Embryonic facial prominence (tissue), 1 donor: ENCODE data around the gene CPNE5.

Source experiments
- DNase-seq: peaks from one replicate; pipeline ENCODE4 v3.0.0-alpha.2; 2016; ENCODE audit errors: extremely low spot score

Gene CPNE5

DNA sequence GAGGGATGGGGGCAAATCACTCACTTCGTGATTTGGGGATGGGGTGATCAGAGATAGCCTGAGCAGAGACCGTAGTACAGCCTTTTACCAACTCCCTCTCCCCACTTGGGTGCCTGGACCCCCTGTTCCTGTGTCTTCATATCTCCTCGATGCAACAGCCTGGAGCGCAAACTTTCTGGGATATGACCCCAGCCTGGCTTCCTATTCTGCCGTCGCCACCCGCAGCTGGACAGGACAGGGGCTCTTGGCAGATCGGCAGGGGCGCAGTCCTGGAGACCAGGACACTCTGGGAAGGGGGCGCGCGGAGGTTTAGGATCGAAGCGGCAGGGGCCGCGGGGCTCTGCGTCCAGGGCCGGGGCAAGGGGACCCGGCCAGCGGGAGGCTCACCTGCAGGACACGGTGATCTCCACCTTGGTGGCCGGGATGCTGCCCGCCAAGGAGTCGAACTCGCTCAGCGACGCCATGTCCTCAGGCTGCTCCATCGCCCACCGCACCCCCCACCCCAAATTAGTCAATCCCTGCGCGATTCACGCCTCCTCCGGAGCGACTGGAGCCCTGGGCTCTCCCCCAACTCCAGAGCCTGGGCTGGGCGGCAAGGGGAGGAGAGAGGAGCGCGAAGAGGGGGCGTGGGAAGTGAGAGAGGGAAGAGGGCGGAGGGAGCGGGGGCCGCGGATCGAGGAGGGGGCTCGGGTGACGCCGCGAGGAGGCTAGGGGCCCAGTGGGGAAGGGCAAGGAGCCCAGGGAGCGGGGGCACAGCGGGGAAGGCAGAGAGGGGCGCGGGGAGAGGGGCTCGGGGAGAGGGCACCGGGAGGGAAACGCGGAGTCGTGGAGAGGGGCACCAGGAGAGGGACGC is at the start of gene CPNE5:
TSS of gene CPNE5 (minus strand) at position 549 of the 853 bp plus-strand sequence. CDS start at position 482, 67 bp downstream.
- DNase-seq = peak; percentile 28

DNA sequence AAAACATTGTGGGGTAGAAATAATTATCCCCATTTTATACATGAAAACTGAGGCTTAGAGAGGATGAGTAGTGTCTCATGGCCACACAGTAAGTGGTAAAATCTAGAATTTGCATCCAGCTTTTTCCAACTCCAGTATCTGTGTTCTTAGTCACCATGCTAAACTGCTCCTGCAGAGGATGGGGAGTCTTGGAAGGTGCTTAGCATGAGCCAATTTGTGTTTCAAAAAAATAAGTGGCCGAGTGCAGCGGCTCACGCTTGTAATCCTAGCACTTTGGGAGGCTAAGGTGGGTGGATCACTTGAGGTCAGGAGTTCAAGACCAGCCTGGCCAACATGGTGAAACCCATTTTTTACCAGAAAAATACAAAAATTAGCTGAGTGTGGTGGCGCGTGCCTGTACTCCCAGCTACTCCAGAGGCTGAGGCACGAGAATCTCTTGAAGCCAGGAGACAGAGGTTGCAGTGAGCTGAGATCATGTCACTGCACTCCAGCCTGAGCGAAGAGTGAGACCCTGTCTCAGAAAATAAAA is 48.9 kb upstream of the CPNE5 start:
- no peak for DNase-seq

DNA sequence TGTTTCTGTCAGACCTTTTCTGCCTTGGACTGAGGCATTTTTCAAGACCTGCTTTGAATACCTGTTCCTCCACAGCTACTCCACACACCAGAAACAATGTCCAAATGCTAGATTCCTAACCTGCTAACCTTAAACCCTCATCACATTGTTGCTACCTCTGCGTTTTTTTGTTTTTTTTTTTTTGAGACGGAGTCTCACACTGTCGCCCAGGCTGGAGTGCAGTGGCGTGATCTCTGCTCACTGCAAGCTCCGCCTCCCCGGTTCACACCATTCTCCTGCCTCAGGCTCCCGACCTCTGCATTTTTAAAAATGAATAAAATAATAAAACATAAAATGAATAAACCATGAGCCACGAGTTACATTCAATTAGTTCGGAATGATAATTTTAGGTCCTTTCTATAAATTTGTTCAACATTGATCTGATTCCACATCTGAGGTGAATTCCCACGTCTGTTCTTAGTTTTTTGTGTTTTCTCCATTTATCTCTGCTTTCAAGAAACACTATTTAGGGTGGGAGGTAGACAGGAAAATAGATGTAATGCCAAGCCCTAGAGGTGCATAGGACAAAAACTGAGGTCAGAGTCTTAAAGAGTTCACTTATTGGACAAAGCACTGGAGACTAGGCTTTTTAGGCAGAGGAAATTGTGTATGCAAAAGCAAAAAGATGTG is 47.8 kb upstream of the CPNE5 start:
- no peak for DNase-seq

DNA sequence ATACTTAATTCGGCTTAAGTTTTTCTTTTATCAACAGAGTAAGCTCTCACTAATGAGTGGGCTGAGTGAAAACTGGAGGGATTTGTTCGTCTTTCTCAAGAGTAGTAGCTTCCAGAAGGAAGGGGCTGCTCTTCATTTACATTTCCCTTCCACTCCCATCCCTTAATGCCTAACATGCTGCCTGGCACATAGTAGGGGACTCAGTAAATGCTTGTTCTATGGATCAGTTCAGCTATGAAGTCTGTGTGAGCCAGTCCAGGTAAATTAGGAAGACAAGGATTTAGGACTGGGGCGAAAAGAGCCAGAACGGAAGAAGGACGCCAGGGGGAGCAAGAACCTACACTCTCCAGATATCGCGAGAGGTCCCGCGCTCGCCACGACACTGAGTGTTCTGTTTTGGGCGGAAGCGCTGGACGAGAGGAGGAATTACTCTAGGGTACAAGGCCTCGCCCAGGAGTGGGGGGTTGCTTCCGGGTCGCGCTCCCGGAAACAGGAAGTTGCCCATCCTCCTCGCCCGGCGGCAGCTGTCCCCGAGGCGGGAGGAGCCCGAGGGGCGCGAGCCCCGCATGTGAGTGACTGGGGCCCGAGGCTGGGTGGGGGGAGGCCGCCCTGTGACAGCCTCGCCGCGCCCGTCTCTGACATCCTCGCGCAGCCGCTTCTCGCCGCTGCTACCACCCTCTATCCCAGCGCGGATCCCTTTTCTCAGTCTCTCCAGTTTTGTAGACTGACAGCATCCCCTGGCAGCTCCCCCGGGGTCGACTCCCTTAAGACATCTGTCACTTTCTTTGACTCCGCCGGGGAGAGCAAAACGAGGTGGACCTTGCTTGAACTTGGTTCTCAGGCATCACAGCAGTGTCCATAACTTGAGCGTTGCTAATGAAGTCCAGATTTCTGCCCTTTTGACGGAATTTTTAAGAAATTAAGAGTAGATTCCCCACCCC is 46.5 kb upstream of the CPNE5 start, which contains the start of gene C6orf89:
TSS of gene C6orf89 (plus strand) at position 492 of the 941 bp plus-strand sequence. CDS start 13,493 bp downstream, outside the sequence.
- peak; percentile 97 for DNase-seq

DNA sequence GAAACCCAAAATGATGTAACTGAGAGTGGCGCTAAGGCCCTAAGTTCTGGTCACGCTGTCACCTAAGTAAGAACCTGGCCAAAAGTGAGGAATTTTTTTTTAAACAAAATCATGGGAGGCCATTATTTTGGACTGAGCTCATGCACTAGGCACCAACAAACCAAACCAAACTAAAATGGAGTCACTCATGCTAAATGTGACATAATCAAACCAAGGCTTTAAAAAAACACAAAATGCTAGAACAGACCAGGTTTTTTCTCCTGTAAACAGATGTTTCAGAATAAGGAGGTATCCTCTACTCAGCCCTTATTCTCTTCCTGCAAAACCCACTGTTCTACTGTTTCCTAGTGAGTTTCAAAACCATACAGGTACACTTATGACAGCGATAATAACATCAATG is 45.4 kb upstream of the CPNE5 start:
- DNase-seq = no peak

DNA sequence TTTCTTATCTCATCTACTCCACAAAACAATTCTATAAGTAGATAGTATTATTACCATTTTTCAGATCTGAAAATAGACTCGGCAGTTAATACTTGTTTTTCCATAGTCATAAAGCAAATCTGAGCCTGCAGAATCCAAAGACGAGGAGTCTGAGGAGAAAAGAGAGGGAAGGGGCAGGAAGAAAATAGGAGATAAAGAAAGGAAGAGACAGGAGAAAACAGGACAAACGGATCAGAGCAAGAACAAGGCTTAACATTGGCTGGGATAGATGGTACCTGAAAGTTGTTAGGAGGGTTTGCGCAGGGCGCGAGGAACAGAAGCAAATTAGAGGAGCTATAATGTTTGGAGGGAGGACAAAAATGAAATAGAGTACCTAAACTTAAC is 36.0 kb upstream of the CPNE5 start:
- DNase-seq = no peak

DNA sequence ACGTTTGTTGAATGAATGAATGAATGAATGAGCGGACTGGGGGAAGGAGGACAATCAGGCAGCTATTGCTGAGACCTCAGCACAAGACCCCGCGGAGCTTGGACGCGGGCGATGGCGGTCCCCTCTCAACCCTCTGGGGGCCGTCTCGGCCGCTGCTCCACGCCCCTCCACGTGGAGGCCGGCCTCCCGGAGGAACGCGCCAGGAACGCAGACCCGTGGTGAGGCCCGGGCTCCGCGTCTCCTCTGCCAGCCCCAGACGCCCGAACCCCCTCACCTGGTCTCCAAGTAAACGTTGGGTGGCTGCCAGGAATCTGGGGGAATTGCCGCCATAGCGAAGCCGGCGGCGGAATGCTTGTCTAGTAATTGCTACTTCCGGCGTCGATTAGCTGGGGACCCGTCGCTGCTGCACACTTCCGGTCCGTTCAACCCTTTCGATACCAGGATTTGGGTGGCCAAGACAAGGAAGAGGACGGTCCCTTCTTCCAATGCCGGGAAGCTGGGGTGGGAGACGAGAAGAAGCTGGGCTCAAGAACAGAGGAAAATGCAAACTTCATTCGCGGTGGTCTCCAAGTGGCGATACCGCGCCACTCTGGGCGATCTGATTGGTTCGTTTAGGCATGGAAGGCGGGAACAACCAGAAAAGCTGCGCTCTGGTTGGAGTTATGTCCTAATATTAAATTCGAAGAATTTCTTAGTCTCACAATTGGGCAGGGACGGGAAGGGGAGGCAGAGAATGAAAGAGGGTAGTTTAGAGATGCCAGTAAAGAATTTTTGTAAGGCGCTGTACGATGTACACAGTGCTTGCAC is 35.4 kb upstream of the CPNE5 start, which contains the start of gene PPIL1:
TSS of gene PPIL1 (minus strand) at position 361 of the 807 bp plus-strand sequence. CDS start at position 330, 31 bp downstream.
- peak; percentile 92 for DNase-seq

DNA sequence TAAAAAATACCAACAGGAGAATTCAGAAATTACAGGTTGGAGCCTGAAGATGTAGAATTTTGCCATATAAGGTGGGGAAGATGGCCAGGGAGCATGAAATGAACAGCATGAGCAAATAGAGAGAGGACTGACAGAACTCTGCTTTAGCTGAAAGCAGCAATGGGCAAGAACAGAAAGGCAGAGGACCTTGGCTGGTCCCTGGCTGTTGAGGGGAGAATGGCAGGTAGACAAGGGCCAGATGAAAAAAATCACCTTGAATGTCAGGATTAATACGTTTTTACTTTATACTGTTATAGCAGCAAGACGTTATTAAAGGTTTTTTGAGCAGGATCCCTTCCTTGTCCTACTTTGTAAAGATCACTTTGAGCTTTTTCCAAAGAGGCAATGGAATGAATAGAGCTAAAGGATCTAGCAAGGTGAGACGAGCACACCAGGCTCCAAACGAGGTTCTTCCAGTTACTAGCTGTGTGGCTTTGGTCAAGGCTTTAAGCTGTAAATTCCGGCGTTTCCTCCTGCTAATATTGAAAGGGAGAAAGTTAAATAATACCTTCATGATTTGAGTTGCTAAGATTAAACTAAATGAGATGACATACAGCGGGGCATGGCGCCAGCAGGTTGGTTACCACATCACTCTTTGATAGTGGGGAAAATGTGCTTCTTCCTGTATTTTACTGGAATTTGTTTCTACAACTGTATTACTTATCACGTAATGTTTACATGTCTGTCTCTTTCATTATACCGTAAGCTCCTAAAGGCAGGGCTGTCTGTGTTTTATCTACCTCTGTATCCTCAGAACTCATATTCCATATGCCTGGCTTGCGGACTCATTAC is 34.6 kb upstream of the CPNE5 start:
- no peak for DNase-seq

DNA sequence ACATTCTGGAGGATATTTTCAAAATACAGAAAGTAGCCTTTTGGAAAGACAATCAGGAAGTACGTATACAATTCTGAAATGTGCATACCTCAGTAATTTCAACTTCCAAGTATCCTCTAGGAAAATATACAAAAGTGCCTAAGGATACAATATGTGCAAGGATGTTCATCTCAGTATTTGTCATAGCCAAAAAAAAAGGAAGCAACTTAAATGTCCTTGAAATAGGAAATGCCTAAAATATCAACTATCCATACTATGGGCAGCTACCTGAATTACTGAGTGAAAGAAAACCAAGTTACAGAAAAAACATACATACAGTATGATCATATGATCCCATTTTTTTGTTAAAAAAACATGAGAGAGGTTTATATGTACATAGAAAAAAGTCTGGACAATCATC is 33.9 kb upstream of the CPNE5 start:
- DNase-seq = no peak

DNA sequence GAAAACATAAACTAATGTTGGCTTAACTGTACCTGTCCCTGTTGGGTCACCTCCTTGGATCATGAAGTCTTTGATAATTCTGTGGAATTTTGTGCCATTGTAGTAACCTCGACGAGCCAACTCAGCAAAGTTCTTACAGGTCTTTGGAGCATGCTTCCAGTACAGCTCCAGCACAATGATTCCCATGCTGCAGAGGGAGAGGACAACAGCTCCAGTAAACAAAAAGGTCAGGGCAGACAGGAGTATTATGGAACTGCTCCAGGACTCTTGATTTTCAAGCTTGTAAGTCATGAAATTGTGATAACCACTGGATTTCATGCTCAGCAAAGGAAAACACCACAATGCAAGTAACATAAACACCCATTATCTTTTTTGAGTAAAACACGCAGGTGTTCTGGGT is 32.4 kb upstream of the CPNE5 start:
- no peak for DNase-seq

DNA sequence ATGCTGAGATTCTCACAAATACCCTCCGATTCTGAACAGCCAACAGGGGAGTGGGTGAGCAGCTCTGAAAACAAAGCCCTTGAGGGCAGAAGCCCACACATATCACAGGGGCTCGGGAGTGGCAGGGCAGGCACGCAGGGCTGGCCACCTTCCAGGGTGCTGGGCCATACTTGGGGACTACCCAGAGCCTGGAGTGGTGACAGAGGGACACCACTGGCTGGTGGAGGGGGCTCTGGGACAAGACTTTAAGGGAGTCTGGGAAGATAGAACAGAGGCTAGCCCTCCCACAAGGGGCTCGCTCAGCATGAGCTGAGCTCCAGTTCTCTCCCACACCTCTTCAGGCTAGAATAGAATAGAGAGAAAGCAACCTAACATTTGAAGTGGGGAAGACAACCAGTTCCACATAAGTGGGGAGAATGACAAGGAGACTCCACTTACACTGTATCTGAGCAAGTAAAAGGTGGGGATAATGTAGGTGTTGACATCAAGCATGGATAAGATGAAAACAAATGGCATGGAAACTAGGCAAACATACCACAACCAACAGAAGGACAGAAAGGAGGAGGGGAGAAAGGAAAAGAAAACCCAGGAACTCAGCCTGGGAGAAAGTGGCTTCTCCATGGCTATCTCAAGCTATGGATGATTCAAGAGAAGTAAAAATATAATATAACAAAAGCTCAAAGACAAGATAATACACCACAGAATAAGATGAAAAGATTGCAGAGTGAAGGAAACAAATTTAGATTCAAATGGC is 28.4 kb upstream of the CPNE5 start:
- no peak for DNase-seq

DNA sequence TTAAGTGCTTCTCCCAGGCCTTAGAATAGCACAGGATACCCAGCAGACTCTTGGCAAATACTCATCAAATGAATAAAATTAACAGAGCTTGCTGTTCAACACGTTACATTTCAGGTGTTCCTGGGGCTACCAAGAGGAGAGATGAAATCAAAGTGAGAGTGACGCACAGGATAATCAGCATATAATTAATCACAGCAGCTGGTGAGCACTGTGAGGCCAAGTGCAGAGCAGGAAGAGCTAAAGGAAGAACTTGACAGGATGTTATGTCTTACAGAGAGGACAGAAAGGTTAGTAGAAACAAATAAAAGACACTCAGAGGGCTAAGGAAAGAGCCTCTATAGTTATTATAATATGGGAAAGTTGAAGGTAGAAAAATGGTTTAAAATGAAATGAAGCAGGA is 26.6 kb upstream of the CPNE5 start:
- DNase-seq = no peak

DNA sequence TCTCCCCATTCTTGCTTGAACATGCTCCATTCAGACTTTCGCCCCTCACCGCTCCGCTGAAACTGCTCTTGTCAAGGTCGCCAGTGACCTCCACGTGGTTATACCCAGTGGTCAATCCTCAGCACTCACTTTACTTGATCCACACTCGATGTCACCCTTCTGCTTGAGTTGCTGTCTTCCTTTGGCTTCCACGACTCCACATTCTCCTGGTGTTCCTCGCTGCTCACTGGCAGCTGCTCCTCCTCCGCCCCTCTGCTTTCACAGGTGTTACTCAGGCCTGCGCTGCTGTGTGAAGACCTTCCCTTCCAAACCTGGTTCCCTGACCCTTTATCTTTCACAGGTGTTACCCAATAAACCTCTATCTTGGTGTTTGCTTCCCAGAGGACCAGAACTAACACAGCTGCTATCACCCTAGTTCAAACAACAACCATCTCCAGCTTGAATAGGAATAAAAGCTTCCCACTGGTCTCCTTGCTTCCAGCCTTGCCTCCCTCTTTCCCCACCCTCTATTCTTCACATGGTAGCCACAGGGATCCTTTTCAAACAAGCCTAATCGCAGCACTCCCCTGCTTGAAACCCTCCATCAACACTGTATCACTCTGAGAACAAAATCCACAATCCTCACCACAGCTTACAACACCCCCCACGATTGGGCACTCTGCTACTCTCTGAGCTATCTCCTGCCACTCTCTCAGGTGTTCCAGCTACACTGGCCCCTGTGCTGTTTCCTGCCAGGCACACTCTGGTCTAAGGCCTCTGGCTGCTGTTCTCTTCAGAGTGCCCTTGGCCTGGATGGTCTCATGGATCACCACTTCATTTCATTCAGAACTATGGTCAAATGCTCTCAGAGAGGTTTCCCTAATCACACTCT is 24.7 kb upstream of the CPNE5 start:
- no peak for DNase-seq

DNA sequence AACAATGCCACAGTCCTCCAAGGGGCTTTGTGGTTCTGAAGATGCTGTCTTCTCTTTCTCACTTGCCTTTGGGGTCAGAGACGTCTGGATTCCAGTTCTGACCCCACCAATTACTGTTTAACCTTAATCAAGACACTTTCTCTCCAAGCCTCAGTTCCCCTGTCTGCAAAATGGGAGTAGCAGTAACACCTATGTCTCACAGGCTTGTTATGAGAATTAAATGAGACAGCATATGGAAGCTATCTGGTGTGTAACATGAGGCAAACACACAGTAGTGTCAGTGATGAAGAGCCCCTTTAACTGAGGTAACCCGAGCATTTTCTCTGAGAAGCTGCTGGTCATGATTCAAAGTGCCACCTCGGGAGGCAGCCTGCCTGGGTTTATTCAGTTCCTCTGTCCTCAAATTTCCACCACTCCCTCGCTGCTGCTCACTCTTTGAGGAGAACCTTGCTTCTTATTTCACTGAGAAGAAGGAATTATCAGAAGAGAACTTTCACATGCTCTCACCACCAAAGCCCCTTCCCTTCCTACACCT is 23.7 kb upstream of the CPNE5 start:
- DNase-seq = no peak

DNA sequence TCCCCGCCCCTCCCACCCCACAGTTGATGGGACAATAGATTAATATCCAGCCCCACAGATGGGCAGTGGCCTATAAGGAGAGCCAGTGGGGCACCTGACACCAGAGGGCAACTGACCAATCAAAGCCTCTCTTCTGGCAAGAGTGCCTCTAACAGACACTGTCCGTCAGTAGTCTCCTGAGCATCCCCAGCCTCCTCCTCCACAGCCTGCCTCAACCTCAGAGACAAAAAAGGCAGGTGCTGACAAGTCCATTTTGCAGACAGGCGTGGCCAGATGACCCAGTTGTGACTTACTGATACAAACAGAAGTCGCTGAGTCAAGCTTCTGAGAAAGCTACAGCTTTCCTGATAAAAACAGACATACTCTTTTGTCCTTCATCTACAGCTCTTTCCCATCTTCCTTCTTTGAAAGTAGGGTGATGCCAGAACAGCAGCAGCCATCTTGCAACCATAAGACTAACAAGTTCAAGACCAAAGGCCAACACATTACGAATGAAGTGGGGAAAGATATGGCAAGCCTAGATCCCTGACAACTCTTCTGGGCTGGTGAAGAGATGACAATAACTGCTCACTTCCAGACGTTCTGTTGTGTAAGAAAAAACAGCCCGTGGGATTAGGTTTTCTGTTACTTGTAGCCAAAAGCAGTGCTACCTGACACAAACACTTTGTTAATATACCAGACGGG is 23.1 kb upstream of the CPNE5 start:
- DNase-seq = no peak

DNA sequence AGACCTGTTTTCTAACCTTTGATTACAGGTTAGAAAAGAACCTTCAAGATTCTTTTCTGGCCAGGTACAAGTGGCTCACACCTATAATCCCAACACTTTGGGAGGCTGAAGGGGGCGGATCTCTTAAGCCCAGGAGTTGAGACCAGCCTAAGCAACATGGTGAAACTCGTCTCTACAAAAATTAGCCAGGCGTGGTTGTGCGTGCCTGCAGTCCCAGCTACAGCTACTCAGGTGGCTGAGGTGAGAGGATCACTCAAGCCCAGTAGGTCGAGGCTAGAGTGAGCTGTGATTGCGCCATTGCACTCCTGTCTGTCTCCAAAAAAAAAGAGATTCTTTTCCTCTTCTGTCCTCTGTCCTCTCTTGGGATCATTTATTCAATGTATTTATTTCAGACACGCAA is 20.9 kb upstream of the CPNE5 start:
- DNase-seq = no peak

DNA sequence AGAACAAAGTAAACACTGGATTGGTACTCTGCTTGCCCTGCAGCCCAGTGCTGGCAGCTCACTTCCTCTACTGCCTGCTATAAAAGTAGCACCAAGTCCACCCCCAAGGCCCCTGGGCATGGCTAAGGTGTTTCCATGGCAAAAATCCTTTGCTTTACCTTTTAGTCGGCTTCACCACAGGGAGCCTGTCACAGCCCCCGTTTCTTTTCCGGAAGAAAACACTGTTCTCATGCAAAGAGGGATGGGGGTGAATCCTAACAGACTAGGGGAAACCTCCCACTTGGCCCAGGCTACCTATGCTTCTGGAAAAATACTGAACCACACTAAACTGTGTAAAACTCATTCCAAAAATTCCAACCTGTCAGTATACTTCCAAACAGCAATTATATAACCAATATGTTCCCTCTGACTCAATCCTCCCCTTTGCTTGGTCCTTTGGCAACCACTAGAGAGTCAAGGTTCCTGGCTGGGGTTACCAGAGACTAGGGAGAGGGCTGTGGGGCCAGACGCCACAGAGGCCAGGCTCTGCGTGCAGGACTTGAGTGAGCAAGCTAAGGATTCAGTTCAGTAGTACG is 19.2 kb upstream of the CPNE5 start:
- DNase-seq = no peak
